Measurements from ENCODE around the gene HRH1. TPM values are rescaled to one million over a fixed set of nuclear protein-coding genes. Genes with fewer than 3 reads are reported as not detected.

The HRH1 gene
- total RNA-seq, 2 experiments from 2014 or later, result not detected

DNA sequence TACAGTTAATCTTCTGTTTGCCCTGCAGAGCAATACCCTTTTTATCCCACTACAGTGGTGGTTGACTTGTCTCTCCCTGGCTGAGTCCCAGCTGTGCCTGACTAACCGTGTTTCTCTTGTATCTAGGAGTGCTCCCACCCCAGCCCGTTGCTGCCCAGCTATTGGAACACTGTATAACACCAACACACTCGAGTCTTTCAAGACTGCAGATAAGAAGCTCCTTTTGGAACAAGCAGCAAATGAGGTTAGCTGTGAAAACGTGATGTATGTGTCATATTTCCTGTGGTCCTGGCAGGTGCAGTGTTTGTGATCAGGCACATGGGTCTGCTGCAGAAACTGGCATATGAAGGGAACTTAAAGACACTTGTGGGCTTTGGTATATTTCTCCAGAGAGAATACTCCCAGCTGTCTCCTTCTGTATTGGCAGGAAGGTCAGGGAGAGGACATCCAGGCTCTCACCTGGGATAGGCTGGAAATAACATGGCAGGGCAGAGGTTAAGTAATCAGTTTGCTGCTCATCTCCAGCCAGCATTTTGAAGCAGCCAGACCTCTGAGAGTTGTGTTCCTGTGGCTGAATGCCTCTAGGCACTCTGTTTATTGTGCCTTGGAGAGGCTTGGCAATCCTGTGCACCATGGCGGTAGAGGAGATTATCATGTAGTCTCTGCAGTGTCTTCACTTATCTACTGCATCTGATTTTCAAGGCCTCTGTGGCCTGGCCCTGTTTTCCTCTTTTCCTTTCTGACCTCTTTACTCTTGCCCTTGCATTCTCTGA, 152.7 kb downstream of the HRH1 start:
- Histone ChIP-seq H3K27ac (ENCODE audit: low read depth in 1 of 2, low read length in 2 of 2) (peak overlapping the region in 1 of 2 donors; percentile 13), H3K36me3 (ENCODE audit: insufficient read depth, low read length) (peaks cover 65% of the 10 kb centered on the region), H3K4me3 (ENCODE audit: low read length) (no peak overlapping the region), H3K27me3 (ENCODE audit: control insufficient read depth in 1 of 2, insufficient read depth in 2 of 2, low read length in 2 of 2) (no peaks in the 10 kb centered on the region), H3K9me3 (ENCODE audit: control insufficient read depth in 1 of 2, insufficient read depth in 1 of 2, low read length in 2 of 2) (no peaks in the 10 kb centered on the region), H3K4me1 (ENCODE audit: insufficient read depth, low read length) (peaks cover 9% of the 10 kb centered on the region)
- intact Hi-C loops (cut with DNase I, micrococcal nuclease), result no loop called here
- Mint-ChIP-seq H3K9me3 (no peaks in the 10 kb centered on the region), H3K27me3 (no peaks in the 10 kb centered on the region), H3K4me1 (ENCODE audit: low read depth) (peaks cover 5% of the 10 kb centered on the region), H3K4me3 (no peak overlapping the region), H3K36me3 (ENCODE audit: low read depth) (peaks cover 78% of the 10 kb centered on the region), H3K27ac (no peak overlapping the region)
- ATAC-seq (ENCODE audit: poor library complexity), result peak; percentile 51
- TF ChIP-seq, protein P1, sequence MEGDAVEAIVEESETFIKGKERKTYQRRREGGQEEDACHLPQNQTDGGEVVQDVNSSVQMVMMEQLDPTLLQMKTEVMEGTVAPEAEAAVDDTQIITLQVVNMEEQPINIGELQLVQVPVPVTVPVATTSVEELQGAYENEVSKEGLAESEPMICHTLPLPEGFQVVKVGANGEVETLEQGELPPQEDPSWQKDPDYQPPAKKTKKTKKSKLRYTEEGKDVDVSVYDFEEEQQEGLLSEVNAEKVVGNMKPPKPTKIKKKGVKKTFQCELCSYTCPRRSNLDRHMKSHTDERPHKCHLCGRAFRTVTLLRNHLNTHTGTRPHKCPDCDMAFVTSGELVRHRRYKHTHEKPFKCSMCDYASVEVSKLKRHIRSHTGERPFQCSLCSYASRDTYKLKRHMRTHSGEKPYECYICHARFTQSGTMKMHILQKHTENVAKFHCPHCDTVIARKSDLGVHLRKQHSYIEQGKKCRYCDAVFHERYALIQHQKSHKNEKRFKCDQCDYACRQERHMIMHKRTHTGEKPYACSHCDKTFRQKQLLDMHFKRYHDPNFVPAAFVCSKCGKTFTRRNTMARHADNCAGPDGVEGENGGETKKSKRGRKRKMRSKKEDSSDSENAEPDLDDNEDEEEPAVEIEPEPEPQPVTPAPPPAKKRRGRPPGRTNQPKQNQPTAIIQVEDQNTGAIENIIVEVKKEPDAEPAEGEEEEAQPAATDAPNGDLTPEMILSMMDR (IDR thresholded peaks at IDR 0.05), result no peak
- peak in 5 of 14 experiments; percentile 14 to 59 (median 26) for DNase-seq
- POLR2A ChIA-PET, result interaction anchor here (1.0 kb wide), 1 partner anchor 35 kb away, joined by 4 read pairs; the partner anchor contains the start of gene ATG7
- CTCF ChIA-PET, result no interaction called here

DNA sequence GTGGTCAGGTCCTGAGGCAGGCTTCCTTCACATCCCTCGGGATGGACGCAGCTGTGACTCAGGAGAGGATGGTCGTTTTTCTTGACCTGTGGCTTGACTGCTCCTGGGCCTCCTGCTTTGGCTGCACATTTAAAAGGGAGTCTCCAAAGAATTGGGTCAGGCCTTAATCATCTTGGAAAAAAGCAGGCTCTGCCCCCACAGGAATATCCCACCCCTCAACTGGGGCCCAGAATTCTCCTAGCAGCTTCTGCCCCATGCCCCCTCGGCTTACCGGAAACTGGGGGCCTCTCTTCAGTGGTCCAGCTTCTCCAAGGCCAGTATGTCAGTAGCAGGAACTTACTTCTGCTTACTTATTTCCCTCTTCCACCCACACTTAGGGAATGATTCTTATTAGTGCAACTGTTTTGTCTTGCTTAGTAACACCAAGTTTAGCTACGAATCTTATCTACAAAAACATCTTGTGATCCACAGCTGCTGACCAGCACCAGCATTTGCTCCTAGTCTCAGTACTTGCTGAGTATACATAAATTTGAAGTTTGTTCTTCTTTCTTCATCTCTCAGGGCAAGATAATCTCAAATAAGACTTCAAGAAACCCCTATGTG, 153.6 kb downstream of the HRH1 start:
- no peak for ATAC-seq (ENCODE audit: poor library complexity)
- intact Hi-C loops (cut with DNase I, micrococcal nuclease), result no loop called here
- H3K4me1 ChIP-seq (ENCODE audit: insufficient read depth, low read length), result peaks cover 9% of the 10 kb centered on the region
- peaks cover 66% of the 10 kb centered on the region for H3K36me3 ChIP-seq (ENCODE audit: insufficient read depth, low read length)
- ChIA-PET CTCF (no interaction called here), POLR2A (no interaction called here)
- no peaks in the 10 kb centered on the region for H3K27me3 ChIP-seq (ENCODE audit: control insufficient read depth in 1 of 2, insufficient read depth in 2 of 2, low read length in 2 of 2)
- Mint-ChIP-seq H3K9me3 (no peaks in the 10 kb centered on the region), H3K4me3 (no peak overlapping the region), H3K27me3 (no peaks in the 10 kb centered on the region), H3K36me3 (ENCODE audit: low read depth) (peaks cover 78% of the 10 kb centered on the region), H3K27ac (no peak overlapping the region), H3K4me1 (ENCODE audit: low read depth) (peaks cover 5% of the 10 kb centered on the region)
- H3K9me3 ChIP-seq (ENCODE audit: control insufficient read depth in 1 of 2, insufficient read depth in 1 of 2, low read length in 2 of 2), result no peaks in the 10 kb centered on the region
- no peak for DNase-seq
- H3K4me3 ChIP-seq (ENCODE audit: low read length), result no peak overlapping the region
- no peak overlapping the region for H3K27ac ChIP-seq (ENCODE audit: low read depth in 1 of 2, low read length in 2 of 2)
- TF ChIP-seq, protein P1 (IDR thresholded peaks at IDR 0.05), result no peak

DNA sequence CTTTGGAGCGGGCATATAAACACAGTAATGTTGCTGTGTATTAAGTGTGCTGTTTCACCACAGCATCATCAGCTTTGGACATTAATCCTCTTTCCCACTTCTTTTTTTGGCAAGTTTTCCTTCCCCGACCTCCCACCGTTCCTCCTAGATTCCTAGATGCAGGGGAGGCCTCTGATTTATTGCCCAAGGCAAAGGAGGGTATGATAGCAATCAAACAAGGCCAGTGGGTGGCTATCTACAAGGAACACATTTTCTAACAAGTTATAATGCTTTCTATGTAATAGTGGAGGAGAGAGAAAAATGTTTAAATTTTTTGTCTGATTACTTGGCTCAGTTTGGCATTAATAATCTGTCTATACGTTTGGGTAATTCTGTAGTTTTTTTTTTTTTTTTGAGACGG, 156.0 kb downstream of the HRH1 start:
- ChIA-PET CTCF (no interaction called here), POLR2A (no interaction called here)
- H3K36me3 Mint-ChIP-seq (ENCODE audit: low read depth), result peaks cover 84% of the 10 kb centered on the region
- TF ChIP-seq, protein P1 (IDR thresholded peaks at IDR 0.05), result no peak
- H3K4me3 ChIP-seq (ENCODE audit: low read length), result no peak overlapping the region
- peaks cover 9% of the 10 kb centered on the region for H3K4me1 ChIP-seq (ENCODE audit: insufficient read depth, low read length)
- ATAC-seq (ENCODE audit: poor library complexity), result no peak
- peaks cover 5% of the 10 kb centered on the region for H3K4me1 Mint-ChIP-seq (ENCODE audit: low read depth)
- H3K4me3 Mint-ChIP-seq, result no peak overlapping the region
- H3K9me3 Mint-ChIP-seq, result no peaks in the 10 kb centered on the region
- H3K27me3 Mint-ChIP-seq, result no peaks in the 10 kb centered on the region
- intact Hi-C loops (cut with DNase I, micrococcal nuclease), result no loop called here
- H3K36me3 ChIP-seq (ENCODE audit: insufficient read depth, low read length), result peaks cover 83% of the 10 kb centered on the region
- H3K27ac Mint-ChIP-seq, result no peak overlapping the region
- DNase-seq, result no peak
- H3K27me3 ChIP-seq (ENCODE audit: control insufficient read depth in 1 of 2, insufficient read depth in 2 of 2, low read length in 2 of 2), result no peaks in the 10 kb centered on the region
- no peaks in the 10 kb centered on the region for H3K9me3 ChIP-seq (ENCODE audit: control insufficient read depth in 1 of 2, insufficient read depth in 1 of 2, low read length in 2 of 2)
- H3K27ac ChIP-seq (ENCODE audit: low read depth in 1 of 2, low read length in 2 of 2), result no peak overlapping the region

Measured in CD4-positive, alpha-beta T cell (primary cell).